Caki2 (cell line): ENCODE measurements around the gene SLC19A2. TPM values are rescaled to one million over a fixed set of nuclear protein-coding genes. Genes with fewer than 3 reads are reported as not detected.

Experiments used
- DNase-seq: peaks from one replicate; pipeline ENCODE4 v3.0.0-alpha.2; 2015; ENCODE audit warnings: low read depth
- in situ Hi-C: cut with HindIII; loops from 2 replicates; pipeline ENCODE4 v1.10.0; 2016; ENCODE audit warnings: low sequenced_read_pairs, low pct_unique_long_range_greater_than_20kb, mixed read lengths
- total RNA-seq: library from RNA; depleted of rRNA; stranded (reverse); fragments of >200 nt; shearing (Covaris generic); gene quantifications from 2 replicates; pipeline ENCODE4 v1.2.3, GENCODE V29; 2014; ENCODE audit warnings: low replicate concordance; rRNA removed

Gene SLC19A2
- total RNA-seq, 1 experiment from 2014 or later, result 6.2 TPM

DNA sequence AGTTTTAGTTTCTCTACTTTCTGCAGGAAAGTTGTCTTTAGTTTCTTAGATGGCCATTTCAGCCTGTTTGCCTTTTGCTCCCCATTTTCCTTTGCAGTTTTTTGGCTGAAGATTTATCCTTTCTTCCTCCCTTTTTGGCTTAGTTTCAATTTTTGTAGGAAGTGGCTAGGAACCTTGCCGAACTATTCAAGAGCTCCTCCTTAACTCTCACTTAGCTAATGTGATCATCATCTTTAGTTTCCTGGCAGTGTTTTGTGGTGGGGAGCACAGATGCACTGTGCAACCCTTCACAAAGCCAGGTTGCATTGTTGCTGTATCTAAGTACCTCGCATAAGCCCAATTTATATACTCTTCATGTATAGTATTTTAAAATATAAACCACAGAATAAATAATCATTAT, 29.7 kb downstream of the SLC19A2 start:
- no peak for DNase-seq
- in situ Hi-C loops, result no loop called here

- in situ Hi-C loops, result no loop called here
- no peak for DNase-seq
Observed at GRCh38 chr1:169452921-169453320, 32.8 kb downstream of the SLC19A2 start.

- in situ Hi-C loops, result no loop called here
Observed at GRCh38 chr1:169451218-169451824, 34.4 kb downstream of the SLC19A2 start.

GRCh38 chr1:169443923-169444322, 41.8 kb downstream of the SLC19A2 start:
- in situ Hi-C loops, result no loop called here
- no peak for DNase-seq

More at GRCh38 chr1:169451218-169451824, 34.4 kb downstream of the SLC19A2 start:
- no peak for DNase-seq

- DNase-seq, result no peak
- in situ Hi-C loops, result no loop called here
Observed at GRCh38 chr1:169427081-169427641, 58.6 kb downstream of the SLC19A2 start, which contains the start of gene CCDC181. TSS of gene CCDC181 (minus strand) at chr1:169427474. CDS start at chr1:169424927, 2,547 bp downstream.

GRCh38 chr1:169426174-169426705, 59.5 kb downstream of the SLC19A2 start:
- in situ Hi-C loops, result no loop called here
- DNase-seq, result no peak

- in situ Hi-C loops, result no loop called here
- DNase-seq, result no peak
Observed at GRCh38 chr1:169421309-169421708, 64.4 kb downstream of the SLC19A2 start.

DNA sequence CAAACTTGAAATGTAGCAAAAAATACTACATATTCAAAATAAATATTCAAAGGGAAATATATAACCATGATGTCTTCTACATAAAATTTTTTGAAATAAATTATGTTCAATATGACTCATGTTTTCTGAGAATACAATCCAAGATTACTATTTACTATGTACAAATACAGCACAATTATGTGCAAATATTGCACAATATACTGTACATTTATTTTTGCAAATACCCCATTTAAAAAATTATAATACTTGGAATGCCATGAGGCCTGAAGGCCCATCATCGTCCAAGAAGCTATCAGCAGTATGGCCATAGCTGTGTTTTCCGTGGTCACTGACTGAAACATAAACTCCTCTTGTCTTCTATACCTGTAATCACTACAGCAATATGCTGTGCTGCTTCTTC, 70.8 kb downstream of the SLC19A2 start:
- in situ Hi-C loops, result no loop called here

More for the DNA sequence above, 70.8 kb downstream of the SLC19A2 start:
- DNase-seq, result no peak

Other genes with a start within 250 kb of the SLC19A2 start
- 7.8 and 9.9 TPM in 2 replicates for gene NME7, start 118.1 kb downstream of the SLC19A2 start, total RNA-seq
- 23.6 and 25.7 TPM in 2 replicates for gene BLZF1, start 117.7 kb downstream of the SLC19A2 start, total RNA-seq
- not detected in 2 replicates for gene CCDC181, start 58.5 kb downstream of the SLC19A2 start, total RNA-seq
- gene F5, start 100.5 kb upstream of the SLC19A2 start, total RNA-seq, result not detected in 2 replicates
- gene SELP, start 144.2 kb upstream of the SLC19A2 start, total RNA-seq, result not detected in 2 replicates
- not detected in 2 replicates for gene SELL, start 225.7 kb upstream of the SLC19A2 start, total RNA-seq
- not detected in 2 replicates for gene SELE, start 248.1 kb upstream of the SLC19A2 start, total RNA-seq